Nephron progenitor cell (in vitro differentiated cells): Measurements from ENCODE around the gene SOX9.

Source experiments
- DNase-seq: peaks from one replicate; pipeline ENCODE4 v3.0.0; 2021
- H3K27ac Mint-ChIP-seq: 2 replicates; pipeline ENCODE4 v1.8.0; 2021; ENCODE audit warnings: mild to moderate bottlenecking, moderate library complexity, mixed read lengths
- H3K27me3 Mint-ChIP-seq: 2 replicates; pipeline ENCODE4 v1.8.0; 2021; ENCODE audit warnings: mild to moderate bottlenecking, low read depth, mixed read lengths; ENCODE audit not compliant: poor library complexity
- H3K36me3 Mint-ChIP-seq: 2 replicates; pipeline ENCODE4 v1.8.0; 2021; ENCODE audit warnings: low read depth, mixed read lengths
- H3K4me1 Mint-ChIP-seq: 2 replicates; pipeline ENCODE4 v1.8.0; 2021; ENCODE audit warnings: mixed read lengths
- H3K4me3 Mint-ChIP-seq: 2 replicates; pipeline ENCODE4 v1.8.0; 2021; ENCODE audit warnings: mild to moderate bottlenecking, moderate library complexity, mixed read lengths
- H3K9me3 Mint-ChIP-seq: 2 replicates; pipeline ENCODE4 v1.8.0; 2021; ENCODE audit warnings: mild to moderate bottlenecking, moderate library complexity, mixed read lengths
- CTCF ChIP-seq: fragments of 200-600 bp; sonication (generic); IDR thresholded peaks from 2 replicates; pipeline ENCODE4 v1.5.0; 2021; ENCODE audit warnings: antibody characterized with exemption

SOX9 gene

GRCh38 chr17:72171703-72172667 lies 51.2 kb downstream of the SOX9 start:
- Mint-ChIP-seq H3K27me3 (peaks cover 19% of the 10 kb centered on the region), H3K27ac (no peak overlapping the region), H3K4me3 (no peak overlapping the region), H3K9me3 (no peaks in the 10 kb centered on the region), H3K36me3 (no peaks in the 10 kb centered on the region), H3K4me1 (peaks cover 56% of the 10 kb centered on the region)
- no peak for TF ChIP-seq CTCF
- DNase-seq: no peak

- Mint-ChIP-seq H3K4me1 (peaks cover 45% of the 10 kb centered on the region), H3K36me3 (no peaks in the 10 kb centered on the region), H3K27me3 (peaks cover 18% of the 10 kb centered on the region), H3K27ac (no peak overlapping the region), H3K9me3 (no peaks in the 10 kb centered on the region), H3K4me3 (no peak overlapping the region)
- TF ChIP-seq CTCF: no peak
- DNase-seq: peak; percentile 12
Observed at GRCh38 chr17:72173499-72174116, 52.8 kb downstream of the SOX9 start.

GRCh38 chr17:72175263-72175662 lies 54.4 kb downstream of the SOX9 start:
- H3K4me3 Mint-ChIP-seq: no peak overlapping the region
- DNase-seq: no peak
- TF ChIP-seq CTCF: no peak
- H3K36me3 Mint-ChIP-seq: no peaks in the 10 kb centered on the region
- H3K27me3 Mint-ChIP-seq: peaks cover 18% of the 10 kb centered on the region
- H3K9me3 Mint-ChIP-seq: no peaks in the 10 kb centered on the region
- H3K4me1 Mint-ChIP-seq: peaks cover 43% of the 10 kb centered on the region
- H3K27ac Mint-ChIP-seq: no peak overlapping the region
